Vagina (tissue), 2 donors: ENCODE measurements around the gene PIP4K2C. TPM values are rescaled to one million over a fixed set of nuclear protein-coding genes. Genes with fewer than 3 reads are reported as not detected.
"Not testable (repeated sequence)": the region's sequence is repeated elsewhere in the genome, so short reads cannot be mapped to it uniquely, and the experiment has no call there.

Source experiments
- DNase-seq, 2 donors: peaks; one replicate each; pipeline ENCODE4 v3.0.0-alpha.2; 2017; ENCODE audit errors: extremely low spot score in 2 of 2
- H3K27ac ChIP-seq: fragments of 200-600 bp; sonication (generic); one replicate; pipeline ENCODE4 v1.5.1; 2019
- H3K27me3 ChIP-seq: fragments of 200-600 bp; sonication (generic); one replicate; pipeline ENCODE4 v1.5.1; 2019
- H3K36me3 ChIP-seq, 2 donors: fragments of 200-600 bp; sonication (generic); one replicate each; pipeline ENCODE4 v1.5.1; 2017 to 2019
- H3K4me1 ChIP-seq: fragments of 200-600 bp; sonication (generic); one replicate; pipeline ENCODE4 v1.5.1; 2019
- H3K4me3 ChIP-seq, 2 donors: fragments of 200-600 bp; sonication (generic); 1 replicate in 1 of 2; 2 replicates in 1 of 2; pipeline ENCODE4 v1.5.1; 2016 to 2019
- H3K9me3 ChIP-seq: fragments of 200-600 bp; sonication (generic); one replicate; pipeline ENCODE4 v1.5.1; 2019
- CTCF ChIP-seq, 3 experiments: fragments of 450-650 bp in 2 of 3; fragments of 200-600 bp in 1 of 3; sonication (generic) in 1 of 3; IDR thresholded peaks; one replicate each; pipeline ENCODE4 v1.5.1; 2017 to 2019; ENCODE audit warnings: antibody characterized with exemption in 3 of 3, mild to moderate bottlenecking in 2 of 3, moderate library complexity in 2 of 3
- POLR2A ChIP-seq, 2 donors: fragments of 450-650 bp; IDR thresholded peaks; one replicate each; pipeline ENCODE4 v1.6.1; 2017; ENCODE audit warnings: antibody characterized with exemption in 2 of 2, mild to moderate bottlenecking in 2 of 2, moderate library complexity in 2 of 2
- POLR2AphosphoS5 ChIP-seq, 2 donors: sonication (generic); formaldehyde crosslinking; IDR thresholded peaks; one replicate each; pipeline ENCODE4 v1.9.0; 2017; ENCODE audit warnings: antibody characterized with exemption in 2 of 2, mild to moderate bottlenecking in 2 of 2, low read depth in 1 of 2; ENCODE audit not compliant: insufficient read depth in 1 of 2
- intact Hi-C: fragments of 100-400 bp; cut with DNase I; formaldehyde crosslinking; loops from one replicate; pipeline ENCODE4 v1.15.1; 2023
- total RNA-seq: library from RNA; depleted of rRNA; stranded (reverse); fragments of >200 nt; gene quantifications from one replicate; pipeline ENCODE4 v1.2.3, GENCODE V29; 2016

Gene PIP4K2C
- total RNA-seq, 1 donor from 2014 or later, result 16.7 TPM

- DNase-seq, result peak in 1 of 2 donors; percentile 72
- H3K4me1 ChIP-seq, result peaks cover 23% of the 10 kb centered on the region
- no peak for TF ChIP-seq POLR2A (IDR thresholded peaks at IDR 0.05)
- no peak for TF ChIP-seq POLR2AphosphoS5 (IDR thresholded peaks at IDR 0.05; ENCODE audit: insufficient read depth in 1 of 2, low read depth in 1 of 2)
- TF ChIP-seq CTCF (IDR thresholded peaks at IDR 0.05), result peak; percentile 55 to 84 (median 75)
- peak within 1 kb of the TSS; percentile 52 to 68 for H3K4me3 ChIP-seq
- H3K27me3 ChIP-seq, result no peaks in the 10 kb centered on the region
- H3K9me3 ChIP-seq, result no peaks in the 10 kb centered on the region
- H3K27ac ChIP-seq, result peak within 1 kb of the TSS; percentile 25
- intact Hi-C loops, result no loop called here
- no peaks in the 10 kb centered on the region for H3K36me3 ChIP-seq
These were observed 42.2 kb downstream of the PIP4K2C start, which contains the start of gene B4GALNT1 for GRCh38 chr12:57632958-57633840. TSS of gene B4GALNT1 (minus strand) at chr12:57633201. CDS start at chr12:57632132, 1,069 bp downstream.

- H3K4me3 ChIP-seq, H3K36me3 ChIP-seq, DNase-seq, H3K27ac ChIP-seq, intact Hi-C loops, H3K27me3 ChIP-seq, H3K9me3 ChIP-seq: not testable (repeated sequence)
- H3K4me1 ChIP-seq, result peaks cover 19% of the 10 kb centered on the region
These were observed 45.7 kb downstream of the PIP4K2C start for GRCh38 chr12:57636731-57637130.

GRCh38 chr12:57637364-57637763 lies 46.4 kb downstream of the PIP4K2C start:
- intact Hi-C loops, result no loop called here
- no peaks in the 10 kb centered on the region for H3K9me3 ChIP-seq
- no peaks in the 10 kb centered on the region for H3K36me3 ChIP-seq
- no peaks in the 10 kb centered on the region for H3K27me3 ChIP-seq
- H3K27ac ChIP-seq, result no peak overlapping the region
- no peak overlapping the region for H3K4me3 ChIP-seq
- DNase-seq, result no peak
- TF ChIP-seq CTCF (IDR thresholded peaks at IDR 0.05), result no peak
- peaks cover 12% of the 10 kb centered on the region for H3K4me1 ChIP-seq

- intact Hi-C loops, result no loop called here
- Histone ChIP-seq H3K9me3 (no peaks in the 10 kb centered on the region), H3K4me1 (peaks cover 5% of the 10 kb centered on the region), H3K27me3 (no peaks in the 10 kb centered on the region), H3K27ac (no peak overlapping the region), H3K36me3 (no peaks in the 10 kb centered on the region), H3K4me3 (no peak overlapping the region)
- no peak for DNase-seq
- no peak for TF ChIP-seq POLR2A (IDR thresholded peaks at IDR 0.05)
- no peak for TF ChIP-seq POLR2AphosphoS5 (IDR thresholded peaks at IDR 0.05; ENCODE audit: insufficient read depth in 1 of 2, low read depth in 1 of 2)
- TF ChIP-seq CTCF (IDR thresholded peaks at IDR 0.05), result no peak
These were observed 47.1 kb downstream of the PIP4K2C start for GRCh38 chr12:57638096-57638495.

GRCh38 chr12:57640175-57641042 lies 49.4 kb downstream of the PIP4K2C start:
- TF ChIP-seq CTCF (IDR thresholded peaks at IDR 0.05) (no peak), POLR2AphosphoS5 (IDR thresholded peaks at IDR 0.05; ENCODE audit: insufficient read depth in 1 of 2, low read depth in 1 of 2) (no peak), POLR2A (IDR thresholded peaks at IDR 0.05) (no peak)
- intact Hi-C loops, result no loop called here
- H3K36me3 ChIP-seq, result no peaks in the 10 kb centered on the region
- H3K4me3 ChIP-seq, result no peak overlapping the region
- DNase-seq, result no peak
- no peaks in the 10 kb centered on the region for H3K27me3 ChIP-seq
- no peak overlapping the region for H3K27ac ChIP-seq
- no peaks in the 10 kb centered on the region for H3K9me3 ChIP-seq
- no peaks in the 10 kb centered on the region for H3K4me1 ChIP-seq
